GM12873 (cell line): ENCODE measurements around the gene H3-3A.

Source experiments
- TF ChIP-seq, protein P1 (sequence below): IDR thresholded peaks from 2 replicates; pipeline ENCODE4 v1.5.1; 2012; ENCODE audit warnings: low read depth, mild to moderate bottlenecking, moderate library complexity, low read length, control low read depth; ENCODE audit not compliant: insufficient read depth; ENCODE audit errors: missing control alignments

Gene H3-3A

GRCh38 chr1:226073184-226073950 is 10.9 kb downstream of the H3-3A start:
- TF ChIP-seq, protein P1, sequence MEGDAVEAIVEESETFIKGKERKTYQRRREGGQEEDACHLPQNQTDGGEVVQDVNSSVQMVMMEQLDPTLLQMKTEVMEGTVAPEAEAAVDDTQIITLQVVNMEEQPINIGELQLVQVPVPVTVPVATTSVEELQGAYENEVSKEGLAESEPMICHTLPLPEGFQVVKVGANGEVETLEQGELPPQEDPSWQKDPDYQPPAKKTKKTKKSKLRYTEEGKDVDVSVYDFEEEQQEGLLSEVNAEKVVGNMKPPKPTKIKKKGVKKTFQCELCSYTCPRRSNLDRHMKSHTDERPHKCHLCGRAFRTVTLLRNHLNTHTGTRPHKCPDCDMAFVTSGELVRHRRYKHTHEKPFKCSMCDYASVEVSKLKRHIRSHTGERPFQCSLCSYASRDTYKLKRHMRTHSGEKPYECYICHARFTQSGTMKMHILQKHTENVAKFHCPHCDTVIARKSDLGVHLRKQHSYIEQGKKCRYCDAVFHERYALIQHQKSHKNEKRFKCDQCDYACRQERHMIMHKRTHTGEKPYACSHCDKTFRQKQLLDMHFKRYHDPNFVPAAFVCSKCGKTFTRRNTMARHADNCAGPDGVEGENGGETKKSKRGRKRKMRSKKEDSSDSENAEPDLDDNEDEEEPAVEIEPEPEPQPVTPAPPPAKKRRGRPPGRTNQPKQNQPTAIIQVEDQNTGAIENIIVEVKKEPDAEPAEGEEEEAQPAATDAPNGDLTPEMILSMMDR, result no peak

DNA sequence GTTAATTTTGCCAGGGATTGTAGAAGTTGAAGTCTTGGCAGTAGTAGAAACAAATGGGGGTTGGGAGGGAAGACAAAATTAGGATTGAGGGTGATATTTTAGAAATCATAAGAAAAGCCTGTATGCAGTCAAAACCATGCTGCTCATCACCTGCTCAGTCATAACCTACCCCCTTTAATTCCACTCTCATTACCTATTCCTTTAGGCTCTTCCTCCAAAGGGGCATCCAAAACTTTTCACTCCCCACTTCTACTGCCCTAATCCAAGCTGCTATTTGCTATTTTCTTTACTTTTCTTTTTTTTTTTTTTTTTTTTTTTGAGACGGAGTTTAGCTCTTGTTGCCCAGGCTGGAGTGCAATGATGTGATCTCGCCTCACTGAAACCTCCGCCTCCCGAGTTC is 11.5 kb downstream of the H3-3A start:
- TF ChIP-seq, protein P1, result no peak

GRCh38 chr1:226076378-226076777 is 13.9 kb downstream of the H3-3A start:
- TF ChIP-seq, protein P1, result no peak

DNA sequence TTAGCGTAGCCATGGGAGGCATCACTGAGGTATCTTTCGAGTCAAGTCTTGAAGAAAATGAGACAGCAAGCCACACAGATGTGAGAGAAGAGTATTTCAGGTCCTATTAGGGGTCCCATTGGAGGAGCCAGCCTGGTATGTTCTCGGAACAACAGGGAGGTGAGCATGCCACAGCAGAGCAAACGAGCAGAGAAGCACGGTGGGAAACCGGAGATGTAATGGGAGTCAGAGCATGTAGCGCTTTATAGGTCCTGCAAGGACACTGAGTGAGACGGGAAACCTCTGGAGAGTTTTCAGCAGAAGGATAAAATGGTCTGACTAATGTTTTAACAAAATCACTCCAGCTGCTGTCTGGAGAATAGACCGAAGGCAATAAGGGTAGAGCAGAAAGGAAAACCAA is 15.9 kb downstream of the H3-3A start:
- TF ChIP-seq, protein P1, result no peak

DNA sequence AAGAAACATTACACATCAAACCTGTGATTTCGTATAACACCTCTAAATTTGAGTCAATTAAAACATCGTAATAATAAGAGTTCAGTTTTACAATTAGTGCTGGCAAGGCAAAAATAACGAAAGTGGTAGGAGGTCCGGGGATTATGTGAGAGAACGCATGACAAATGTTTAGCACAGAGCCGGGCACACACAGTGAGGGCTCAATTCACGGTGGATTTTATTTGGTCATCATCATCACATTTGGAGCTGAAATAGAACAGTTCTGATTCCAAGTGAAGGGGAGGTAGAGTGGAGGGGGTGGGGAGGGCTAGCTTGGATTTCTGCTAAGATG is 20.0 kb downstream of the H3-3A start:
- TF ChIP-seq, protein P1, result no peak

- TF ChIP-seq, protein P1, result no peak
Measured at GRCh38 chr1:226082959-226083301, 20.4 kb downstream of the H3-3A start.

GRCh38 chr1:226083302-226084101 is 21.0 kb downstream of the H3-3A start:
- TF ChIP-seq, protein P1, result no peak
